CD4-positive, alpha-beta T cell treated with Interferon gamma for 1 hour (primary cell): Measurements from ENCODE around the gene TNS4.
"Not testable (repeated sequence)": the region's sequence is repeated elsewhere in the genome, so short reads cannot be mapped to it uniquely, and the experiment has no call there.

Experiments used
- DNase-seq: peaks from one replicate; pipeline ENCODE4 v3.0.0-alpha.2; 2020

TNS4 gene, protein sequence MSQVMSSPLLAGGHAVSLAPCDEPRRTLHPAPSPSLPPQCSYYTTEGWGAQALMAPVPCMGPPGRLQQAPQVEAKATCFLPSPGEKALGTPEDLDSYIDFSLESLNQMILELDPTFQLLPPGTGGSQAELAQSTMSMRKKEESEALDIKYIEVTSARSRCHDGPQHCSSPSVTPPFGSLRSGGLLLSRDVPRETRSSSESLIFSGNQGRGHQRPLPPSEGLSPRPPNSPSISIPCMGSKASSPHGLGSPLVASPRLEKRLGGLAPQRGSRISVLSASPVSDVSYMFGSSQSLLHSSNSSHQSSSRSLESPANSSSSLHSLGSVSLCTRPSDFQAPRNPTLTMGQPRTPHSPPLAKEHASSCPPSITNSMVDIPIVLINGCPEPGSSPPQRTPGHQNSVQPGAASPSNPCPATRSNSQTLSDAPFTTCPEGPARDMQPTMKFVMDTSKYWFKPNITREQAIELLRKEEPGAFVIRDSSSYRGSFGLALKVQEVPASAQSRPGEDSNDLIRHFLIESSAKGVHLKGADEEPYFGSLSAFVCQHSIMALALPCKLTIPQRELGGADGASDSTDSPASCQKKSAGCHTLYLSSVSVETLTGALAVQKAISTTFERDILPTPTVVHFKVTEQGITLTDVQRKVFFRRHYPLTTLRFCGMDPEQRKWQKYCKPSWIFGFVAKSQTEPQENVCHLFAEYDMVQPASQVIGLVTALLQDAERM

DNA sequence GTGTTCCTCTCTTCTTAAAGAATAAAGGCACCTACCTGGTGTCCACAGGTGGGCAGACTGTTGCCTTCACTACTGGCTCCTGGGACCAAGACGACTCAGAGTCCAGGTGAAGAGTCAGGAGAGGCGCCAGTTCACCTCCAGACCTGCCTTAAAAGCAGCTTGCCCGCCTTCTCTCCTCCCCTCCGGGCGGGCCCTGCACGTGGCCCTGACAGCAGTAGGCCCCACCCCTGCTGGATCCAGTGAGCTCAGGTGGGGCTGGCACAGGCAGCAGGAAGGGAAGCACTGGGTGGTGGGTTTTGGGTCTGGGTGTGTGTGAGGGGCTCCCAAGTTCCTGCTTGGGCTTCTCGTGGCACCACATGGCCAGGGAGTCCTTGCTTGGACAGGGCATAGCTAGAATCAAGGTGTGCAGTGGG is at the start of gene TNS4:
TNS4 (minus strand) TSS at position 125 of the 413 bp plus-strand sequence. CDS start 5,198 bp downstream, outside the sequence.
- no peak for DNase-seq

DNA sequence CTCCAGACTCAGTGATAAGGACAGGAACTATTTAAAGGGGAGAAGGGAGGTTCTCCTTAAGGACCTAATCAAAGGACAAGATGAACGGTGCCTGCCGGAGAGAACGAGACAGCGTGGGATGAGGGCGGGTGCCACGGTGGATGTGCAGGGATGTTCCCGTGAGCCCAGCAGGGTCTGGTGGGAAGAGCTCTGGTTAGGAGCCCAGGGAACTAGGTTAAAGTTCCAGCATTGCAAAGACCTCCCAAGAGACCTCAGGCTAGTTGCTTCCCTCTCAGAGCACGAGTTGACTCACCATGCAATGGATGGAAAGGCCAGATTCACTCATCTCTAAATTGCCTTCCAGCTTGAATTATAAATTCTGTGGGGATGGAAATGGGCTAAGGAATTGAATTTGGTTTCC is 49.2 kb upstream of the TNS4 start:
- no peak for DNase-seq

DNA sequence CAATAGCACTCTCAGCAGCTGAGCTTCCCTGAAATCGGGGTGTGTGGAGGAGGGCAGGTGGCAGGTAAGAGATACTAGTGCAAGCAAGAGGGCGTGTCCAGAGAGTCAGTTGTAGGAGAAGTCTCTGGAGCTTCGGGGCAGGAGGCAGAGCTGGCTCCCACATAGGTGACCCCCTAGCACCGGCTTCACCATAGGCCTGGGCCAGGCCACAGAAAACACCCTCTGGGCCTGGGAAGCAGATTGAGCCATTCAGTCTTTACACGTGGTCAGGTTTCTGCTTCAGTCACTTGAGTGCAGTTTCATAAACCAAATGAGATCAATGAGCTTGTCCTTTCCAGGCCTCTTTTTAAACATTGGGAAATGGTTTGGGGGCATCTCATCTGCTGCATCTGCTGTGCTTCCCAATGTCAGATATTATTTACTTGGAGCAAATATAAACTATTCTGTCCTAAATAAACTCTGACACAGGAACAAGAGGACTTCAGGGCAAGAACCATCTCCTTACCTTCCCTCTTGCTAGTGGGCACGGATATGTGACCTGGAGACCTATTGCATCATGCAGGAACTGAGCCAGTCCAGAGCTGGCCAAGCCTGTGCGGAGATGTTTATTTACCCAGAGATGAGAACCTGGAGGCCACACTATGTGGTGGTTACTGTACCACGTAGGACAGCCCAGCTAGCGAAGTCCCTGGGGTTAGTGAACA is 47.7 kb upstream of the TNS4 start:
- no peak for DNase-seq

DNA sequence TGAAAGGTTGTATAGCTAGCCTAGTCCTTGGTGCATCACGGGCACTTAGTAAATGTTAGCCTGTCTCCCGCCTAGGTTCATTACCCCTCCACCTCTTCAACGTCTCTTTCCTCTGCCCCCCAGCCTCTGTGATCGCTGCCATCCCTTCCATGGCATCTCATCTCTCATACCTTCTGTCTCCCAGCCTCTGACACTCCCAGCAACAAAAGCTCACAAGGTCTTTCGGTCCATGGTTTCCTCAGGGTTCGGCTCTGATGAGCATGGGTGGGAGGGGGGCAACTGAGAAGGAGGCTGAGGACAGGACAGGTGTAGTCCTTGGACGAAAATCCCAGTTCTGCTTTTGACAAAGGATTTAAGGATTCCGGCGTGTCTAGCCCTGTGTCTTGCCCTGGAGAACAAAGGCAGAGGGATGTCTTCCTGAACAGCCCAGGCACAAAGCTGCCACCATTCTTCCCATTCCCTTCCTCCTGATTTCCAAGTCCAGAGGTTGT is 47.1 kb upstream of the TNS4 start:
- no peak for DNase-seq

DNA sequence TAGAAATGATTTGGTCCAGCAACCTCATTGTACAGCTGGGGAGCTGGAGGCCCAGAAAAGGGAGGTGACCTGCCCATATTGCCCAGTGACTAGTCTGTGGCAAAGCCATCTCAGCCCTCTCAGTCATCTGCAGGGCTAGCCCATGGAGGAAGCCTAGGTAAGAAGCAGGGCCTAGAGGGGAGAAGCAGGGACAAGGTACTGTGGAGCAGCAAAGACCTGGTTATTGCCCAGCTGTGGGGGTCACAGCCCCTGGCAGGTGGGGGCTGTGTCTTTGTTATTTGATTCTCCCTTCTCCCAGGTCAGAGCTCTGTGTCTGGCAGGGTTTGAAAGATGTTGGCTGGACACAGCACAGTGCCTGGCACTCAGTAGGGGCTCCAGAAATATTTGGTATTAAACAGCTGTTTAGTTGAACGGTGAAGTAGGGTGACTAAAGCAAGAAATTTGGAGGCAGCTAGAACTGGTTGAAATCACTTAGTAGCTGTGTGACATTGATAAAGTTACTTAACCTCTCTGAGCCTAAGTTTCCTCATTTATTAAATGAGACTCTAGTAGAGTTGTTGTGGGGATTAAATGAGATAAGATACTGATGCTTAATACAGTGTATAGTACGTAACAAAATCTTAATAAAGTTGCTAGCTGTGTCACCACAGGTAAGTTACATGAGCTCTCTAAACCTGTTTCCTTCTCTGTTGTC is 46.5 kb upstream of the TNS4 start:
- DNase-seq, result no peak

DNA sequence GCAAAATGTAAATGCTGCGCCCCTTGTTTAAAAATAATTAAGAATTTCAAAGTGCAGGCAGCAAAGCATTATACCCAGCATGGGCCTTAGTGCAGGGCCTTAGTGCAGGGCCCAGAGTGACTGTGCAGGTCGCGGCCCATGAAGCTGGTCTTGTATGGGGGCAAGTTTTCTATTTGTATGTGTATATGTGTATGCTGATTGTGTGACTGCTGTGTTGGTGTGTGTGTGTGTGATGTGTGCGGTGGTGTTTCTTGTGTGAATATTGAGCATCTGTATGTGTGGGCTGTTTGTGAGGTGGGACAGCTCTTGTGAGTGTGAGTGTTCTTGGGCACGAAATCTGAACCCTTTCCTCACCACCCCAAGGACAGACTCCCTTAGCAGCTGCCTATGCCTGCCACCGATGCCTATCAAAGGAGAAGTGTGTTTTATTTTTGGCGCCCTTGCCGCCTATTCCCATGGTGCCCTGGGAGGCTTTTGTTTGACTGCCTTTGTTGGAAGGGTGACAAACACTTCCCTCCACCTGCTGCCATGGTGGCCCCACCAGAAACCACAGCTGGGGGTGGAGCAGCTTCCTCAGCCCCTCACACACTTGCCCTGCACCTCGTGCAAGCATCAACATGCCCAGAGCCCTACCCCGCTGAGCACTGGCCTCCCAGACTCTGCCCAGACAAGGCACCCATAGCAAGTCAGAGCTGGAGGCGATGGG is 45.8 kb upstream of the TNS4 start:
- DNase-seq, result peak; percentile 70

DNA sequence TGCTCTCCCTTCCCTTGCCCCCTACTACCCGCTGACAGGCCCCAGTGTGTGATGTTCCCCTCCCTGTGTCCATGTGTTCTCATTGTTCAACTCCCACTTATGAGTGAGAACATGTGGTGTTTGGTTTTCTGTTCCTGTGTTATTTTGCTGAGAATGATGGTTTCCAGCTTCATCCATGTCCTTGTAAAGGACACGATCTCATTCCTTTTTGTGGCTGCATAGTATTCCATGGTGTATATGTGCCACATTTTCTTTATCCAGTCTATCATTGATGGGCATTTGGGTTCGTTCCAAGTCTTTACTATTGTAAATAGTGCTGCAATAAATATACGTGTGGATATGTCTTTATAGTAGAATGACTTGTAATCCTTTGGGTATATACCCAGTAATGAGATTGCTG is 45.1 kb upstream of the TNS4 start:
- not testable (repeated sequence) for DNase-seq

DNA sequence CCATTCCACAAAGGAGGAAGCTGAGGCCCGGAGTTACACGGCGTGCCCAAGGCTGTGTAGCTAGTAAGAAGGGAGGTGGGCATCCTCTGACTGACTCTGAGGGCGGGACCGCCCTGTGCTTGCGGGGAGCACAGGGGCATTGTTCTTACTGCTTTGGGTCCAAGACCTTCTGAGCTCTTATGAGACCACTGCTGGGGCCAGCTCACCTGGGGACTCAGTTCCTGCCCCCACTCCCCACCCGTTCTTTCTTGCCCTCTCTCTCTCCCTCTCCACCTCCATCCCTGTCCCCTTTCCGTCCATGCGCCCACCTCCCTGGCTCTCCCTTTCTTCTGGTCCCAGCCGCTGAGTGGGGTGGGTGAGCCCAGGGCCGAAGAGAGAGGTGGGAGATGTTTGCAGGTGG is 44.2 kb upstream of the TNS4 start:
- DNase-seq, result no peak

DNA sequence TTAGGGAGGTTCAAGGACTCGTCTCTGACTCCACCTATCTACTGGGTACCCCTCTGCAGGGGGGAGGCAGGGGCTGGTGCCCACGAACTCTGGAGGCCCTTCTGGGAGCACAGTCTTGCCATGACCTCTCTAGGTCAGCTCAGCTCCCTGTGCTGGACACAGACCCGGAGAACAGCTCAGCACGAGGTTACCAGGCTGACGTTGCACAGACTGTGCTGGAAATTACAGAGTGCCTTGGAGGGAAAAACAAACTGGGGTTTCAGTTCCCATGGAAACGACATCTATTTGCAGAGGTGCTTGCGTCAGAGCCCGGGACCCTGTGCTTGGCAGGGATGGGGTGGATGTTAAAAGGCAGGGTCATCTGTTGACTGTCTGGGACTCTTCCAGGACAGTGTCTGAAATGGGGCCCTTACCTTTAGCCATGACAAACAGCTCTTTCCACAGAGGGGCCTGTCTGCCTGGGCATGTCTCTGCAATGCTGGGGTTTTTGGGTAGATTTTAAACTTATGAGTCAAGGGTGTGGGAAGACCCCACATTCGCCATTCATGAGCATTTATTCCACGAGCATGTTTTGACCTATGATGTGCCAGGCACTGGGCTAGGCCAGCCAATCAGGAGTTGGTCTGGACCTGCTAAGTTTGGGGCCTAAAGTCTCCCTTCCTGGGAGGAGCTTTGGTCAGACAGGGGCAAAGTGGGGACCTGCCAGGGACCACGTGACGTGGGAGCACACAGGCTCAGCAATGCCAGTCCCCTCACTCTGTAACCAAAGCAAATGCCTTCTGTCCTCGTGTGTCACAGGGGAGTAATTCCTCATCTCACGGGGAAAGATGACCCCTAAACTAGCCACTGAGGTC is 41.4 kb upstream of the TNS4 start:
- DNase-seq, result peak; percentile 61

DNA sequence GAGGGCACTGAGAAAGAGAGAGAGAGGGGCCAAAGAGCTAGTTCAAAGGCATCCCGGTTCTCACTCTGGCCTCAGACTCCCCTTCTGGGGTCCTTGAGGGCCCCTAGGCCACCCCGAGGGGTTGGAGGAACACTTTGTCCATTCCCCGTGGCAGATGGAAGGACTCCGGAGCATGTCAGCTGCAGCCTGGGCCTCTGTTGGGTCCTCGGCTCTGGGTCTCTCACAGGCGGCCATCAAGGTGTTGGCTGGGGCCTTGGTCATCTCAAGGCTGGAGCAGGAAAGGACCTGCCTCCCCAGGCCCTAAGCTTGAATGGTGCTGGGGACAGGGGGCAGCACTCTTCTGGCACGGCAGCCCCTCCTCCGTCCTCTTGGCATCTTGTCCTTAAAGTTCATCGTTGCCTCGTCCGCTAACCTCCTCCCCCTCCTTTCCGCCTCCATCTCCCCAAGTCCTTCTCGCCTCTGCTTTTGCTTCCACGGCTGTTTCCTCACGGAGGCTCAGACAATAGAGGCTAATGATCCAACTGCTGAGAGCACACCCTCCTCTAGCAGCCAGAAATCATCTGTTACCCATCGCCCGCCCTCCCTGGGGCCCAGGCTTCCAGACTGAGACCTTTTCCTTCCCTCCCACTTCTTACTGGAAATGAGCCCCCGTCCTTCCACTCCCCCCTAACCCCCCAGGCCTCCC is 40.6 kb upstream of the TNS4 start:
- DNase-seq, result no peak

DNA sequence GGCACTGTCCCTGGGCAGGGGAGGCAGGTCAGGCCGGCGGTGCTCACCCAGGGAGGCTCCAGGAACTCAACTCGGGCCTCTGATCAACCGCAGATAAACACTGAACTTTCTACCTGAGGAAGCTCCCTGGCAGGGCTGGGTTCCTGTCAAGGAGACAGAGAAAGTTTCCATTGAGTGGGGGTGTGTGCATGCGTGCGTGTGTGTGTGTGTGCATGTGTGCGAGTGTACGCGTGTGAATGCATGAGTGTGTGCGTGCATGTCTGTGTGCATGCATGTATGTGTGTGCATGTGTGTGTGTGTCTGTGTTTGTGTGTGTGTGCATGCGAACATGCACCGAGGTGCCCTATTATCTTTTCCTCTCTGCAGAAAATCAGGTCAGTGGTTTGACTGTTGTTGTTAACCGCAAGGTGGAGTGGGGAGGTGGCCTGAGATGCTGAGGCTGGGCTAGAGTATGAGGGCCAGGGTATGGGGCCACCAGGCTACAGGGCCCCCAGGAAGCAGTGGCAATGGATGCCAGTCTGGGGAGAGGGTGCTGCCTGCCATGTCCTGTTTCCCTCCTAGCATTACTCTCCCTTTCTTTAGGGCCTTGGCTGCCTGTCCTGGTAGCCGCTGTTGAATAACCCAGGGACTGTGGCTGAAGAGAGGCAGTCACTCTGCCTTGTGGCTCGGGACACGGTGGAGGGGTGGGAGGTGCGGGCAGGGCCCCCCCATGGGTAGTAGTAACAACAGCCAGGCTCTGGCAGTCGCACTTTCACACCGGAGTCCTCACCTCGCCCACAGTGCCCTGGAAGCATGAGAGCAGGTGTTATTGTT is 39.8 kb upstream of the TNS4 start:
- DNase-seq, result peak; percentile 65

DNA sequence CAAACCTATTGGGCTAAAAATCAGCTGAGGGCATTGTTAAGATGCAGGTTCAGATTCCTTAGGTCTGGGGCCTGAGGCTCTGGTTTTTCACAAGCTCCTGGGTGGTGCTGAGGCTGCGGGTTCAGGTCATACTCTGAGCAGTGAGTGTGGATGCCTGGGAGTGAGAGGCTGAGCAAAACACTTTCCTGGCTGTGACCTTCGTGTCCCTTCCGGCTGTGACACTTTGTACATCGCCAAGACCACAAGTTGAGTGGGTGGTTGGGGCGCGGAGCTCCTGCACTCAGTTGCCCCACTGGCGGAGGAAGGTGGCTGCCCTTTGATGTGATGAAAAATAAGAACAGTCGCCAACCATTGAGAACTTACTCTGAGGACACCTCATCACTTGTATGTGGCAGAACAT is 39.0 kb upstream of the TNS4 start:
- DNase-seq, result no peak

DNA sequence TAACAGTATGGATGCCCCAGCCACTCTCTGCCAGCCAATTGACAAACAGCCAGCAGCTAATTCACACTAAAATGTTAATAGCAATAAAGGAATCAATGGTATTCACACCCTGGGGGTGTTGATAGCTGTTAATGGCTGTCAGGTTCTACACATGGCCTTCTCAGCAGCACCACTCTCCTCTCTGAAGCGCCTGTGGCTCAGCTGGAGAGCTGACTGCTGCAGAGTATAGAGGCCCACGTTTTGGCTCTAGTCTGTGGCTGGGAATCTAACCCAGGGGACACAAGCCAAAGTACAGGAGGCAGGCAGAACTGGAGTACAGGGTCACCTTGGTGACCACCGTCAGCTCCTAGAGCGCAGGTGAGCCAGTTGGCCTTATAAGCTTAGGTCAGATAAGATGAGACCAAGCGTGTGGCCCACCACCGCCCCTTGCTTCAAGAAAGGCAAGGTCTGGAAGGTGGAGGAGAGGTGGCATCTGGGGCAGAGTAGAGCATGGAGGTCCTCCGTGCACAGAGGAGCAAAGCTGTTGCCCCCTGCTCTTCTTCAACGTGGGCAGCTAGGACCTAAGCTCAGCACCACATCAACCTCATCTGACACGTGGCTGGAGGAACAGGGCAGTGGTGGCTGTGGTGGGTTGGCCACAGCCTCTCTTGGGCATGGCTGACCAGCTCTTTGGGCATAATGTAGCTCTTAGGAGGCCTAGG is 38.4 kb upstream of the TNS4 start:
- DNase-seq, result no peak

DNA sequence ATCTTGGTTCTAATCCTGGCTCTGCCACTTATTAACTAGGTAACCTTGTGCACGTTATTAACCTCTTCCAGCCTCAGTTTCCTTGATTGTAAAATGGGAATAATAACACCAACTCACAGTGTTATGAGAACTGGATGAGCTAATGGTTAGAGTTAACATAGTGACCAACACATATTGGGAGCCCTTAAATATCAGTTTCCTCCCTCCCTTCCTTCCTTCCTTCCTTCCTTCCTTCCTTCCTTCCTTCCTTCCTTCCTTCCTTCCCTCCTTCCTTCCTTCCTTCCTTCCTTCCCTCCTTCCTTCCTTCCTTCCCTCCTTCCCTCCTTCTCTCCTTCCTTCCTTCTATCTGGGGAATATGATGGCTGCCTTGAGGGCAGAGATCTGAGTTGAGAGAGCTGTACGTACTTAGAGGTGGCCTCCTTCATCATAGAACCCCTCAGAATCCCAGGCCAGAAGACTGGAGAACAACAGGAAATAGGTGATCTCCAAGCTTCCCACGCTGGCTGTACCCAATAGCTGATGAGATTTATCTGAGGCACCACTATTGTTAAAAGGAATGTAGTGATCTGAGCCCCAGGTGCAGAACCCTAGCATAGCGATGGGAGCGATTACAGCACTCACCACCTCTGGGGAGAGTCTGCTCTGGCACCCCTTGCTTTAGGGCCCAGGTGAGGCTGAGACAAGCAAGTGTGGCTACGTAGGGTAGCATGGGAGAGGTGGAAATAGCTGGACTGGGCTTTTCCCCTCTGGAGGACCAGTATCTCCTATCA is 37.7 kb upstream of the TNS4 start:
- no peak for DNase-seq

DNA sequence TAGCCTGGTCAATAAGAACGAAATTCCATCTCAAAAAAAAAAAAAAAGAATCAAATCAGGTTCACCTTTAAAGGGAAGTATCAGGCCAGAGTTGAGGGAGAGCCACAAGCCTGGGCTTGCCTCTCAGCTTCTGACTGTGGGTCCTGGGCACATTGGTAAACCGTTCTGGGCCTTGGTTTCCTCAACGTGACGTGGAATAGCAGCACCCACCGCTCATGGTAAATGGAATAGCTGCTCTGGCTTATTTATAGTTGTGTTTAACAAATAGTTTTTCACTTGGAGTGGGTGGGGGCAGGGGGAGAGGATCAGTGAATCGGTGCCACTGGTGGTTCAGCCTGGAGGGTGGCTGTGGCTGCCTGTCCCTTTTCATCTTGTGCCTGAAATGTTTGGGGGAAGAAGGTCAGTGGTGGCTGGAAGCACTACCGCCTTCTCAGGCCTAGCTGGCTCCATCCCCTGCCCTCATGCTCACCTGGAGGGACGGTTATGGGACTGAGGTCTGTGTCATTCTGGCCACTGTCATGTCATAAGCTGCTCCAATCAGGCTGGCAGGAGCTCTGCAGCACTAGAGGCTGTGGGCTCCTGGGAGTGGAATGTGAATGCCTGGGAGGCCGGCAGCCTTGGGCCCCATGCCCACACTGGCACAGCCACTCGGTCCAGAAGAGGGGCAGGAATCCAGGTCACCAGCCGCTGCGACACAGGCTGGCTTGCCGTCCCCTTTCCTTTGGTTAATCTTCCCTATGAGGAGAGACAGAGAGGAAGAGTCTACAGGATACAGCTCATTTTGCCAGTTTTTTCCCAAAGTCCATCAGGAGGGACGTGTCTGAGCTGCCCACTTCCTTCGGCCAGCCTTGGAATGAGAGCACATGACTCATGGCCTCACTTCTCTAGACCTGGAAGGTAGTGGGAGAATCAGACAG is 36.9 kb upstream of the TNS4 start:
- no peak for DNase-seq

DNA sequence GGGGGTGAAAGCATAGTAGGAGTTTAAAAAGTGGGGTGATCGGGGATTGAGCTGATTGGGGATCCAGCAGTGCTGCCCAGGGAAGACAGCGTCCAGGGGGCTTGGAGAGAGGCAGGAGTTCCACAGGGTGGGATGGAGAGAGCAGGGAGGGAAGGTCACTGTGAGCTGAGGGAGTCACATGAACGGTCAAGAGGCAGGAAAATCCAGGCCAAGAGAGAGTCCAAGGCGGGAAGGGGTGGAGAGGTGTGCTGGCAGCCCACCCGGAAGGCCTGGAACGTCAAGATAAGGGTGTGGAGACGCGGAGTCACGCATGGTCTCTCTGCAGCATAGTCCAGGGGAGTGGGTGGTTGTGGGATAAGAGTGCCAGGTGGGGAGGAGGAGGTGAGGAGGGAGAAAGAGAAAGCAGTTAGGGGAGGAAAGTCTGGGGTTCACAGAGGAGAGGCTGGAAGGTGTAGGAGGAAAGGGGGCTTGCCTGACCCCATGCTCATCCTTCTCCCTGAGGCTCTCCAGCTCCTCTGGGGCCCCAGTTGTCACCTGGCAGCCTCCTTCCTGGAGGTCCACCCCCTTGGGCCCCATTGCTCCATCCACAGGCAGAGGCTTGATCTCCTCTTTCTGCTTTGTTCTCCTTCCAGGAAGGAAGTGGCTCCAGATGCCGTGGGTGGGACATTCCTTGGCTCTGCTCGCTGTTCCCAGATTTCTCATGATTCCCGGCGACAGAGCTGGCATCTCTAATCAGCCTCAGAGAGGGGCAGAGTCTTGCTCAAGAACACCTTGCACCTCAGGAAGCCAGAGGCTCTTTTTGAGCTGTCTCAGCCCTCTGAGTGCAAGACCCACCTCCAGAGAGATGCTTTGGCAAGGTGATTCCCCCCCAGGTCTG is 35.1 kb upstream of the TNS4 start:
- no peak for DNase-seq
